HG02571 (cell line): ENCODE measurements around the gene MAGI1.
"Not testable (repeated sequence)": the region's sequence is repeated elsewhere in the genome, so short reads cannot be mapped to it uniquely, and the experiment has no call there.

ENCODE experiments used
- ATAC-seq: cut with Tn5 transposase; IDR thresholded peaks from one replicate; pipeline ENCODE4 v1.9.1; 2021; ENCODE audit warnings: mild to moderate bottlenecking, moderate library complexity; ENCODE audit not compliant: unreplicated experiment

Gene MAGI1

GRCh38 chr3:65557899-65558564, 480.7 kb downstream of the MAGI1 start:
- no peak for ATAC-seq

- ATAC-seq = no peak
These were observed 481.7 kb downstream of the MAGI1 start for GRCh38 chr3:65556934-65557577.

GRCh38 chr3:65552434-65552833, 486.3 kb downstream of the MAGI1 start:
- ATAC-seq = no peak

DNA sequence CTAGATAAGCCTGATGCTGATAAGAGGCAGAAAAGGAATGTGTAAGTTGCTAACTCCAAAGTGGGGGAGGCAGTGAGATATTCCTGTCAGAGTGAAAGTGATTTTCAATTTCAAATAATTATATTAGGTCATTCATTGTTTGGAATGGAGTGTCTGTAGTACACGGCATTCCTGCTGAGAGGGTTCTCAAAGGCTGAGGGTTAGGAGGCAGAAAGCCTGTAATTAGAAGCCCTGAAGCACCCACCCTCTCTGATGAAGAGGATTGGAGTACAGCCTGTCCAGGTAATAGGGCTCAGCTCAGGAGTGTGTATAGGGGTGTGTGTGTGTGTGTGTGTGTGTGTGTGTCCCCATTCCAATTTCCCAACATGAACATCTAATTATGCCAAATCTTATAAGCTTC, 486.8 kb downstream of the MAGI1 start:
- no peak for ATAC-seq

DNA sequence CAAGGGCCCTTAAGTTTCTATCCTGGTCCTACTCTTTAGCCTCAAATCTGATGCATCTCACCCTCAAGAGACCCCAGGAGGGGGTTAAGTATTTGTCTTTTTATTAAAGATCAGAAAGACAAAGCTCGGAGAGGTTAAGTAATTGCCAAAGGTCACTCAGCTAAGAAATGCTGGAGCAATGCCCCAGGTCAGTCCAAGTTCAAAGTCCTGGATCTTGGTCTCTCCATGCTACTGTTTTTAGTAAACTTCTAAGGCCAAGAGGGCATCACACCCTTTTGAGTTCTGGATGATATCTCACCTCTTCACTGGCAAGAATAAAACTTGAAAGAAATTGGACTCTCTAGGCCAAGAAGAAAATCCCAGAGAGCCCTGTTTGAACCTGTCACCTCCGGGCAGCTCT, 488.6 kb downstream of the MAGI1 start:
- ATAC-seq = no peak

DNA sequence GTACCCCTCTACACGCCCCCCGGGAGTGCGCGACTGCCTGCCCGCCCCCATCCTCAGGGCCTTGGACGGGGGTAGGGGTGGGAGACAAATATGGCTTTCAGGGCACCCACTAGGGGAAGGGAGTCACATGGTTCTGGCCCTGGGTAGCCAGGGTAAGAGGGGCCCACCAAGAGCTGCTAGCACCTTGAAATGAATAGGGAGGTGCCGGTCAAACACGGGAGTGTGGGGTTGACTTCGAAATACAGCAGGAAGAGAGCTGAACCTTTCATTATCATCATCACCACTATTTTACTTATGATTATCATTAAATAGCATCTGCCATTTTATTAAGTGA, 489.1 kb downstream of the MAGI1 start:
- ATAC-seq = no peak

- ATAC-seq = no peak
These were observed 489.7 kb downstream of the MAGI1 start for GRCh38 chr3:65548848-65549625.

- ATAC-seq = no peak
These were observed 493.3 kb downstream of the MAGI1 start for GRCh38 chr3:65545429-65545828.

- not testable (repeated sequence) for ATAC-seq
These were observed 495.3 kb downstream of the MAGI1 start for GRCh38 chr3:65543391-65543790.

DNA sequence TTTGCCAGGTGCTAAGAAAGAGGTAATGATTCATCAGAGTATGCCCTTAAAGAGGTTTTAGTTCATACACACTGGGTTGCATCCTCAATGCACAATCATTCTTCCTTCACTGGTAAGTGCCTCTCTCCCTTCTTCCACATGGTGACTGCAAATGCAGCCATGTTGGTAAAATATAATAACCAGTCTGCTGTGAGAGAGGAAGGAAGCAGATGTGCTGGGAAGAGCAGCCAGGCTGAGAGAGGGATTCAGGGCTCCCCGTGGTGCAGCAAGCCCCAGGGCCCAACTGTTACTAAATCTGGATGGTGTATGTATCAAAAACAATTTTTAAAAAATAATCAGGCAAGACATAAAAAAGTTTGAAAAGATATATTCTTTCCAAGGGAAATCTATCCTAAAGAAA, 498.1 kb downstream of the MAGI1 start:
- no peak for ATAC-seq

DNA sequence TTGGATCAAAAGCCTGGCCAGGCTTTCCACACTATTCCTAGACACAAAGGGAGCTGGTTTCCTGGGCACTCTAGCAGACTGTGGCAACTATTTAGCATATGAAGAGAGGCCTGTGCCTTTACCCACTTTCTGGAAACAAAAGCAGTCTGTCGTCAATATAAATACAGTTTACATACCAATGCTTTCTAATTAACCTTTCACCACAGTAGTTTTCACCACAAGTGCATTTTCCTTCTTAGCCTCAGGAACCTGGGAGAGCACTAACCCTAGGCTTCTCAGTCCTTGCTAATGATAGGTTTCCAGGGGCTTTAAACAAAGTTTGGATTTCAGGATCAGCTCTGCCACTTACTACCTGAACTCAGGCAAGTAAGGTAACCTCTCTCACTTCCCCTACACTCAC, 499.1 kb downstream of the MAGI1 start:
- no peak for ATAC-seq

GRCh38 chr3:65538101-65538500, 500.6 kb downstream of the MAGI1 start:
- ATAC-seq = no peak

DNA sequence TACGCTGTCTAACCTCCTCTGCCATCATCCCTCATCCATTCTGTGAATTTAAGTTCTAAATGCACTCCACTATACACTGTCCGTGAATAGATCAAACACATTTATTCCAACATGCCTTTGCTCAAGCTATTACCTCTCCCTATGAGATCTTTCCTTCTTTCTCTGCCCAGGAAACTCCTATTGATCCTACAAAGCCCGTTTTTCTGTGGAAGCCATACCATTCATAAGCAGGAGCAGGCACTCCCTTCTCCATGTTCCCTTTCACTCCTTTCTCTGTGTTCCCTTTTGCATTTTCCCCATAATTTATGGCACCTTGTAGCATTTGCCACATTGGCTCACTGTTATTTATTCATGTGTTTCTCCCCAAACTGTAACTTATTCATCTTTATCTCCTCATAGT, 501.6 kb downstream of the MAGI1 start:
- ATAC-seq = no peak

- no peak for ATAC-seq
These were observed 503.5 kb downstream of the MAGI1 start for GRCh38 chr3:65535260-65535659.

DNA sequence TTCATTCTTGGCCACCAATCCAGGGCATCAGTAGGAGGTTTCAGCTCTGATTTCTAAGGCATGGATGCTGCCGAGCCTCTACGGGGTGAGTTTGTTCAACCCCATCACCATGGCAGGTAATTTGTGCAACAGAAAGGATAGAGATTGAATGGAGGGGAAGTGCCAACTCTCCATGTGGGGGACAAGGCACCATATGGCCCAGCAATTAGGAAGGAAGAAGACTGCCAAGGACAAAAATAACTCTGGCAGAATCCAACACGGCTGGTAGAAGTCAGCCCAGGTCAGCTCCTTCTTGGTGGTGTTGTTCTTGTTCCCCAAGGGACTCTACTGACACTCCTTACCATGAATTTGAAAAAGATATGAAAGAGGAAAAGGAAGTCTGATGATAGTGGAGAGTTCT, 503.9 kb downstream of the MAGI1 start:
- ATAC-seq = no peak

DNA sequence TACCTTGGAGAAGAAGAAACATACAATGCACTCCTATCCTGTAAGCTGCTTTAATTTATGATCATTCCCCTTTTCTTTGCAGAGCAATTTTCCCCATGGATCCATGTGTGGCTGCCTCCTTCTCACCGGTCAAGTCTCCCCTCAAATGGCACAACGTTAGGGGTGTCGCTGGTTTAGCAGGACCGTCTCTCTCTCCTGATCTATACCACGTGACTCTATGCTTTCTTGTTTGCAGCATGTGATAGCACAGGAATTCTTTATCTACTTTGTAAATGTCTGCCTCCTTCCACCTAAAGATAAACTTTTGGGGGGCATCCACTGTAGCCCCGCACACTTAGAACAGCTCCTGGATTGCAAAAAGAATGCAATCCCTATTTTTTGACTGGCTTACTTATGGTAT, 506.0 kb downstream of the MAGI1 start:
- no peak for ATAC-seq

GRCh38 chr3:65532215-65532614, 506.5 kb downstream of the MAGI1 start:
- ATAC-seq = no peak

- ATAC-seq = no peak
These were observed 507.2 kb downstream of the MAGI1 start for GRCh38 chr3:65531499-65531898.

GRCh38 chr3:65526656-65527055, 512.1 kb downstream of the MAGI1 start:
- no peak for ATAC-seq

GRCh38 chr3:65524584-65524983, 514.1 kb downstream of the MAGI1 start:
- ATAC-seq = no peak

DNA sequence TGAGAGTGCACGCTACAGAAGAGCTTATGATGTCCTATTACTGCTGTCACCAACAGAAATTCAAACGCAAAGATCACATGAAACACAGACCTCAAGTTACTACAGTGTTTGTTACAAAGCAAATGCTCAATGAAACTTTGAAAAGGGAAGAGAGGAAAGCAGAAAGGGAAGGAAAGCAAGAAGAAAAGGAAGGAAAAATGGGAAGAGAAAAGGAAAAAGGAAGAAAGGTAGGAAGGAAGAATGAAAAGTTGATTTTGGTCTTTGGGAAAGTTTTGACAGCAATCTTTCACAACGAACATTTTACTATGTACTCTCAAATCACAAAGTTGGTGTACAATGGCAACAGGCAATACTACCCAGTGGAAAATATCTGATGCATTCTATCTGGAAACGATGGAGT, 514.8 kb downstream of the MAGI1 start:
- no peak for ATAC-seq

DNA sequence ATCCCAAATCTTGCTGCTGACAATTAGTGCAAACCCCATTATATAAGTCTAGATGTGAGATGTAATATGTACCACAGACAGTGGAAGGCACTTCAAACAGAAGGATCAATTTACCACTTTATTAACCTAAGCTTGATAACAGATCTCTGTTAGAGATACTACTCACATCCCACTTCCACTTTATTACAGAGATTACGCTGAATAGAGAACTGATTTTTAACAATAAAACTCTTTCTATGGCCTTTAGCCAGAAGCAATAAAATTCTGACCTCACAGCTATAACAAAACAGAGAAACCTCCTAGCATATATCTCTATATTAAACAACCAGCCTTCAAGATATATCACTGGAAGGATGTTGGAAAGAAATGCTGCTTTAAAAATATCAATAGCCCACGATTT, 517.7 kb downstream of the MAGI1 start:
- no peak for ATAC-seq
